Esophagus squamous epithelium (tissue), 5 donors: ENCODE data around the gene SELL. TPM values are rescaled to one million over a fixed set of nuclear protein-coding genes. Genes with fewer than 3 reads are reported as not detected.
"Not testable (repeated sequence)": the region's sequence is repeated elsewhere in the genome, so short reads cannot be mapped to it uniquely, and the experiment has no call there.

Source experiments
- DNase-seq: peaks from one replicate; lab custom pipeline; 2025; lab: John Stamatoyannopoulos, UW
- H3K27ac ChIP-seq, 4 donors: fragments of 200-600 bp; sonication (generic); one replicate each; pipeline ENCODE4 v1.5.1; 2016 to 2019; ENCODE audit warnings: mild to moderate bottlenecking in 1 of 4
- H3K27me3 ChIP-seq, 4 donors: fragments of 200-600 bp; sonication (generic); 1 replicate in 3 of 4; 2 replicates in 1 of 4; pipeline versions ENCODE4 v1.5.1 to v1.6.0; 2017 to 2021; ENCODE audit warnings: antibody characterized with exemption in 1 of 4
- H3K36me3 ChIP-seq, 3 donors: fragments of 200-600 bp; sonication (generic); one replicate each; pipeline ENCODE4 v1.5.1; 2016 to 2019
- H3K4me1 ChIP-seq, 3 donors: fragments of 200-600 bp; sonication (generic); one replicate each; pipeline ENCODE4 v1.5.1; 2017 to 2019
- H3K4me3 ChIP-seq, 4 donors: fragments of 200-600 bp; sonication (generic); 1 replicate in 3 of 4; 2 replicates in 1 of 4; pipeline ENCODE4 v1.5.1; 2016 to 2019; ENCODE audit warnings: mild to moderate bottlenecking in 2 of 4, moderate library complexity in 1 of 4
- H3K9me3 ChIP-seq, 3 donors: fragments of 200-600 bp; sonication (generic); one replicate each; pipeline ENCODE4 v1.5.1; 2016 to 2019
- CTCF ChIP-seq, 6 experiments: fragments of 450-650 bp in 4 of 6; fragments of 200-600 bp in 2 of 6; sonication (generic) in 2 of 6; IDR thresholded peaks; one replicate each; pipeline ENCODE4 v1.5.1; 2016 to 2019; ENCODE audit warnings: antibody characterized with exemption in 6 of 6, mild to moderate bottlenecking in 4 of 6, moderate library complexity in 4 of 6
- POLR2A ChIP-seq, 4 donors: fragments of 450-650 bp; IDR thresholded peaks; one replicate each; pipeline ENCODE4 v1.6.1; 2017; ENCODE audit warnings: antibody characterized with exemption in 4 of 4, mild to moderate bottlenecking in 4 of 4, moderate library complexity in 3 of 4
- WGBS, 2 donors: methylation state at CpG; one replicate each; pipeline ENCODE4 v1.1.5; 2018; 5-methylcytosine and 5-hydroxymethylcytosine counted together
- intact Hi-C: fragments of 100-400 bp; cut with DNase I; formaldehyde crosslinking; loops from one replicate; pipeline ENCODE4 v1.15.0; 2022
- total RNA-seq, 4 donors: library from RNA; depleted of rRNA; stranded (reverse); fragments of >200 nt; gene quantifications; one replicate each; pipeline ENCODE4 v1.1.0, GENCODE V29; 2016
- donor health status: DM: yes; HTN: yes; CAD: no.

SELL gene
- total RNA-seq, 4 donors from 2014 or later: 0.38 to 2.2 (median 1.1) TPM

GRCh38 chr1:169681140-169681539 lies 30.3 kb downstream of the SELL start:
- WGBS, 2 donors: 35 to 40% methylated on average over 2 of the region's 2 CpGs
- Histone ChIP-seq H3K9me3 (no peaks in the 10 kb centered on the region), H3K4me3 (no peak overlapping the region), H3K27me3 (peaks cover 0 to 4% (median 0%) of the 10 kb centered on the region in 4 donors), H3K36me3 (no peaks in the 10 kb centered on the region), H3K27ac (no peak overlapping the region), H3K4me1 (peaks cover 0 to 3% (median 0%) of the 10 kb centered on the region in 3 donors)
- intact Hi-C loops: no loop called here
- TF ChIP-seq POLR2A (IDR thresholded peaks at IDR 0.05): no peak
- no peak for TF ChIP-seq CTCF (IDR thresholded peaks at IDR 0.05)
- no peak for DNase-seq

GRCh38 chr1:169680377-169681019 lies 30.9 kb downstream of the SELL start:
- WGBS, 2 donors: 47 to 48% methylated on average over 6 of the region's 6 CpGs
- peak; percentile 5 for DNase-seq
- no peak for TF ChIP-seq CTCF (IDR thresholded peaks at IDR 0.05)
- TF ChIP-seq POLR2A (IDR thresholded peaks at IDR 0.05): no peak
- Histone ChIP-seq H3K36me3 (no peaks in the 10 kb centered on the region), H3K4me1 (peaks cover 0 to 3% (median 0%) of the 10 kb centered on the region in 3 donors), H3K27ac (no peak overlapping the region), H3K4me3 (no peak overlapping the region), H3K27me3 (peaks cover 0 to 4% (median 0%) of the 10 kb centered on the region in 4 donors), H3K9me3 (no peaks in the 10 kb centered on the region)
- intact Hi-C loops: no loop called here

GRCh38 chr1:169679692-169680091 lies 31.7 kb downstream of the SELL start:
- peaks cover 0 to 3% (median 0%) of the 10 kb centered on the region in 3 donors for H3K4me1 ChIP-seq
- WGBS, 2 donors: 60 to 72% methylated on average over 3 of the region's 3 CpGs
- no peak for TF ChIP-seq POLR2A (IDR thresholded peaks at IDR 0.05)
- TF ChIP-seq CTCF (IDR thresholded peaks at IDR 0.05): no peak

GRCh38 chr1:169676001-169676400 lies 35.4 kb downstream of the SELL start:
- TF ChIP-seq POLR2A (IDR thresholded peaks at IDR 0.05): no peak
- TF ChIP-seq CTCF (IDR thresholded peaks at IDR 0.05): no peak
- no peaks in the 10 kb centered on the region for H3K36me3 ChIP-seq
- no peak overlapping the region for H3K4me3 ChIP-seq
- 27 to 29% methylated on average over 2 of the region's 2 CpGs for WGBS, 2 donors
- DNase-seq: no peak
- no peaks in the 10 kb centered on the region for H3K27me3 ChIP-seq
- no peak overlapping the region for H3K27ac ChIP-seq
- H3K9me3 ChIP-seq: no peaks in the 10 kb centered on the region
- intact Hi-C loops: no loop called here
- H3K4me1 ChIP-seq: peaks cover 0 to 2% (median 0%) of the 10 kb centered on the region in 3 donors

More at GRCh38 chr1:169679692-169680091, 31.7 kb downstream of the SELL start:
- Histone ChIP-seq H3K9me3 (no peaks in the 10 kb centered on the region), H3K36me3 (no peaks in the 10 kb centered on the region), H3K4me3 (no peak overlapping the region), H3K27ac (no peak overlapping the region), H3K27me3 (peaks cover 0 to 4% (median 0%) of the 10 kb centered on the region in 4 donors)
- intact Hi-C loops: no loop called here
- DNase-seq: no peak

GRCh38 chr1:169670836-169671235 lies 40.6 kb downstream of the SELL start:
- Histone ChIP-seq H3K4me1 (no peaks in the 10 kb centered on the region), H3K4me3 (no peak overlapping the region), H3K9me3 (no peaks in the 10 kb centered on the region), H3K27ac (peak overlapping the region in 1 of 4 donors; percentile 47), H3K36me3 (no peaks in the 10 kb centered on the region), H3K27me3 (no peaks in the 10 kb centered on the region)
- WGBS, 2 donors: 20 to 25% methylated on average over 3 of the region's 3 CpGs
- intact Hi-C loops: no loop called here
- no peak for DNase-seq
- no peak for TF ChIP-seq CTCF (IDR thresholded peaks at IDR 0.05)
- no peak for TF ChIP-seq POLR2A (IDR thresholded peaks at IDR 0.05)

- peak overlapping the region in 1 of 4 donors; percentile 47 for H3K27ac ChIP-seq
- 87 to 94% methylated on average over 3 of the region's 3 CpGs for WGBS, 2 donors
Measured at GRCh38 chr1:169670244-169670643, 41.2 kb downstream of the SELL start.

GRCh38 chr1:169667699-169668596 lies 43.5 kb downstream of the SELL start:
- H3K36me3 ChIP-seq, DNase-seq, H3K27me3 ChIP-seq, intact Hi-C loops, H3K4me3 ChIP-seq, H3K4me1 ChIP-seq, H3K27ac ChIP-seq, H3K9me3 ChIP-seq: not testable (repeated sequence)
- WGBS, 2 donors: 80 to 84% methylated on average over 3 to 5 of the region's 28 CpGs

More at GRCh38 chr1:169670244-169670643, 41.2 kb downstream of the SELL start:
- DNase-seq, H3K27me3 ChIP-seq, H3K9me3 ChIP-seq, intact Hi-C loops, H3K4me1 ChIP-seq, H3K4me3 ChIP-seq, H3K36me3 ChIP-seq: not testable (repeated sequence)
